Glutamatergic neuron (in vitro differentiated cells): ENCODE measurements around the gene KBTBD6. TPM values are rescaled to one million over a fixed set of nuclear protein-coding genes. Genes with fewer than 3 reads are reported as not detected.
"Not testable (repeated sequence)": the region's sequence is repeated elsewhere in the genome, so short reads cannot be mapped to it uniquely, and the experiment has no call there.

Source experiments
- DNase-seq: peaks from one replicate; pipeline ENCODE4 v3.0.0; 2022
- H3K27ac Mint-ChIP-seq: one replicate; pipeline ENCODE4 v1.8.0; 2020; ENCODE audit warnings: mild to moderate bottlenecking, mixed read lengths, inconsistent platforms; ENCODE audit not compliant: unreplicated experiment
- H3K27me3 Mint-ChIP-seq: one replicate; pipeline ENCODE4 v1.8.0; 2020; ENCODE audit warnings: mild to moderate bottlenecking, moderate library complexity, mixed read lengths, inconsistent platforms; ENCODE audit not compliant: unreplicated experiment
- H3K36me3 Mint-ChIP-seq: one replicate; pipeline ENCODE4 v1.8.0; 2020; ENCODE audit warnings: mild to moderate bottlenecking, mixed read lengths, inconsistent platforms; ENCODE audit not compliant: unreplicated experiment
- H3K4me1 Mint-ChIP-seq: one replicate; pipeline ENCODE4 v1.8.0; 2020; ENCODE audit warnings: mild to moderate bottlenecking, low read depth, mixed read lengths, inconsistent platforms; ENCODE audit not compliant: unreplicated experiment
- H3K4me3 Mint-ChIP-seq: one replicate; pipeline ENCODE4 v1.8.0; 2020; ENCODE audit warnings: mild to moderate bottlenecking, mixed read lengths, inconsistent platforms; ENCODE audit not compliant: unreplicated experiment
- H3K9me3 Mint-ChIP-seq: one replicate; pipeline ENCODE4 v1.8.0; 2020; ENCODE audit warnings: mild to moderate bottlenecking, moderate library complexity, mixed read lengths, inconsistent platforms; ENCODE audit not compliant: unreplicated experiment
- CTCF ChIP-seq: fragments of 200-600 bp; sonication (generic); IDR thresholded peaks from one replicate; pipeline ENCODE4 v1.5.0; 2021; ENCODE audit not compliant: partially characterized antibody, unreplicated experiment
- total RNA-seq: library from RNA; stranded (reverse); fragmentation: NEBNext Ultra II Directional; extraction: Animal tissue kit (Norgen Biotek cat#: 25700); gene quantifications from one replicate; pipeline ENCODE4 v1.2.1, GENCODE V29; 2021; ENCODE audit not compliant: unreplicated experiment

Gene KBTBD6
- total RNA-seq, 1 donor from 2014 or later = 8.5 TPM

GRCh38 chr13:41133951-41134350, 1.3 kb upstream of the KBTBD6 start:
- Mint-ChIP-seq H3K36me3 (no peaks in the 10 kb centered on the region), H3K27me3 (no peaks in the 10 kb centered on the region), H3K9me3 (peaks cover 5% of the 10 kb centered on the region), H3K4me3 (peak overlapping the region; percentile 96), H3K27ac (no peak overlapping the region), H3K4me1 (peaks cover 16% of the 10 kb centered on the region)
- DNase-seq = no peak
- TF ChIP-seq CTCF = no peak

DNA sequence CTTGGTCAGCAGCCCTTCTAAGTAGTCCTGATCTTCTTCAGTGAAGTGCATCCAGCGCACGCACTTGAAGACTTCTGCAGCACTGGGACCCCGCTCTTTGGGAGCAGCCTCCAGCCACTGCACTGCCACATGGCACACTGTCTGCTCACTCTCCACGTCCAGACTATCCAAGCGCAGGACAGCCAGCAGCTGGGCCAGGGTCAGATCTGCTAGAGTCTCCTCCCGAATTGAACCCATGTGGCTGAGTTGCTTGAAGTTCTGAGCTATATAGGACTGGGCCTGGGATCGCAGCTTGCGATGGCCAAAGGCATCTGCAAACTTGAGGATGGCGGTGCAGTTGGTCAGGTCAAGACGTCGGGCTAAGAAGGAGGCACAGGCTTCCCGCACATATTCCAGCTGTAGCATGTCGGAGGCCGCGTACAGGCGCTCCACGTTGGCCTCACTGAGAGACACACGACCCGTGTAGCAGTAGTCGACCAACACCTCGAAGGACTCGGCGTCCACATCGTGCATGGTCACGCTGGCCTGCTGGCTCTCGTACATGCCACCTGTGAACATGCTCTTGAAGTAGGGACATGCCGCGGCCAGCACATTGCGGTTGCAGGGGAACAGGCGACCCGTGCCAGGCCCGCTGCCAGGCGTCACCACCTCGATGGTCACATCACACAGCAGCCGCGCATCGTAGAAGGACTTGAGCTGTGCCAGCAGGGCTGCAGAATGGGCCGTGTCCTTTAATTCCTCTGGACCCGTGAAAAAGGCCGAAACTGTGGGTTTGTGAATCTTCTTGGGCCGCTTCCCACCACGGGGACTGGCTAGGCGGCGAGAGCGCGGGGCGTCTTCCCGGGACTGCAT, 716 bp downstream of the KBTBD6 start:
- Mint-ChIP-seq H3K4me1 (peaks cover 16% of the 10 kb centered on the region), H3K27ac (peak overlapping the region; percentile 92), H3K4me3 (peak overlapping the region; percentile 96)
- H3K9me3 Mint-ChIP-seq, H3K36me3 Mint-ChIP-seq, H3K27me3 Mint-ChIP-seq, DNase-seq: not testable (repeated sequence)

DNA sequence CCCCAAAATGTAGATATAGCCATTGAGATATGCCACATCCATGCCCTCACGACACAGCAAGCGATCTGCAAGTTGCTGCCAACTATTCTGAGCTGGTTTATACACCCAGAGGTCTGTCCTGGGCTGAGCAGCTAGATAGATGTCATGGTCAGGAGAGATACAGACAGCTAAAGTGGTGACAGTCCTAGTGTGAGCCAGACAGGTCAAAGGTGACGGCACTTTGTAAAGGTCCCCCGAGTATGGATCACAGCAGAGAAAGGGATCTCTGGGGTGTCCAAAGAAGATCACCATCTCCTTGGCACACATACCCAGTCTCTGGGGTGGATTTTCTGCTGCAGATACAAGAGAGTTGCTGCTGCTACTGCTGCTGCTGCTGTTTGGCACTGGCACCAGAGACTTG, 1.4 kb downstream of the KBTBD6 start:
- not testable (repeated sequence) for H3K9me3 Mint-ChIP-seq, H3K27me3 Mint-ChIP-seq, DNase-seq, H3K36me3 Mint-ChIP-seq
- peak overlapping the region; percentile 46 for H3K27ac Mint-ChIP-seq
- H3K4me1 Mint-ChIP-seq = peaks cover 16% of the 10 kb centered on the region
- peak overlapping the region; percentile 96 for H3K4me3 Mint-ChIP-seq

- no peak for TF ChIP-seq CTCF
- peaks cover 5% of the 10 kb centered on the region for H3K9me3 Mint-ChIP-seq
- H3K27me3 Mint-ChIP-seq = no peaks in the 10 kb centered on the region
- H3K36me3 Mint-ChIP-seq = no peaks in the 10 kb centered on the region
- H3K4me1 Mint-ChIP-seq = peaks cover 16% of the 10 kb centered on the region
- H3K27ac Mint-ChIP-seq = no peak overlapping the region
- H3K4me3 Mint-ChIP-seq = peak overlapping the region; percentile 96
- no peak for DNase-seq
Measured at GRCh38 chr13:41130356-41130755, 2.2 kb downstream of the KBTBD6 start.

GRCh38 chr13:41127701-41128100, 4.9 kb downstream of the KBTBD6 start:
- no peak overlapping the region for H3K27ac Mint-ChIP-seq
- H3K27me3 Mint-ChIP-seq = no peaks in the 10 kb centered on the region
- H3K4me3 Mint-ChIP-seq = no peak overlapping the region
- peaks cover 3% of the 10 kb centered on the region for H3K9me3 Mint-ChIP-seq
- DNase-seq = no peak
- H3K36me3 Mint-ChIP-seq = no peaks in the 10 kb centered on the region
- TF ChIP-seq CTCF = no peak
- peaks cover 16% of the 10 kb centered on the region for H3K4me1 Mint-ChIP-seq

DNA sequence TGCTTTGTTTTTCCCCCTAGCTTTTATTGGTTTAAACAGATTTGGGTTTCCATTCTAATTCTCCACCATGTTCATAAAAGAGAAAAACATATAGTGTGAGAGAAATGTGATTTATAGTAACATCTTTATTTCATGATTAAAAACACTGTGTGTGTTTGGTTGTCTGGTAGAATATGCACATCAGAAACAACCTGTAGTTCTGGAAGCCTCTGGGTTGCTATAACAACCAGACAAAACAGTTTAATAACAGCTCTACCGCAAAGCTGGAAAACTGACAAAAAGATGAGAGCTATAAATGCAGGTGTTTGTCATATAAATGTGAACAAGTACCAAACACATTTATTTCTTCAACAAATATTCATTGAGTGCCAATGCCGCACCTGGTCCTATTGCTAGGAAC, 9.8 kb downstream of the KBTBD6 start:
- no peaks in the 10 kb centered on the region for H3K9me3 Mint-ChIP-seq
- TF ChIP-seq CTCF = no peak

More for the DNA sequence above, 9.8 kb downstream of the KBTBD6 start:
- DNase-seq = no peak
- H3K4me3 Mint-ChIP-seq = no peak overlapping the region
- H3K4me1 Mint-ChIP-seq = no peaks in the 10 kb centered on the region
- H3K27ac Mint-ChIP-seq = no peak overlapping the region
- H3K27me3 Mint-ChIP-seq = no peaks in the 10 kb centered on the region
- H3K36me3 Mint-ChIP-seq = no peaks in the 10 kb centered on the region
